ENCODE measurements around the gene HLA-DPA1. TPM values are rescaled to one million over a fixed set of nuclear protein-coding genes. Genes with fewer than 3 reads are reported as not detected.

HLA-DPA1 gene
- total RNA-seq, 2 donors from 2014 or later, result 69.5 to 73.7 TPM

- Histone ChIP-seq H3K4me1 (replicated peaks) (no peaks in the 10 kb centered on the region), H3K36me3 (no peaks in the 10 kb centered on the region), H3K27ac (no peak overlapping the region), H3K9me3 (no peaks in the 10 kb centered on the region), H3K27me3 (replicated peaks; ENCODE audit: insufficient read depth) (no peaks in the 10 kb centered on the region), H3K4me3 (no peak overlapping the region)
- TF ChIP-seq POLR2A (IDR thresholded peaks at IDR 0.05) (no peak), POLR2AphosphoS5 (IDR thresholded peaks at IDR 0.05) (no peak)
- TF ChIP-seq, protein P1, sequence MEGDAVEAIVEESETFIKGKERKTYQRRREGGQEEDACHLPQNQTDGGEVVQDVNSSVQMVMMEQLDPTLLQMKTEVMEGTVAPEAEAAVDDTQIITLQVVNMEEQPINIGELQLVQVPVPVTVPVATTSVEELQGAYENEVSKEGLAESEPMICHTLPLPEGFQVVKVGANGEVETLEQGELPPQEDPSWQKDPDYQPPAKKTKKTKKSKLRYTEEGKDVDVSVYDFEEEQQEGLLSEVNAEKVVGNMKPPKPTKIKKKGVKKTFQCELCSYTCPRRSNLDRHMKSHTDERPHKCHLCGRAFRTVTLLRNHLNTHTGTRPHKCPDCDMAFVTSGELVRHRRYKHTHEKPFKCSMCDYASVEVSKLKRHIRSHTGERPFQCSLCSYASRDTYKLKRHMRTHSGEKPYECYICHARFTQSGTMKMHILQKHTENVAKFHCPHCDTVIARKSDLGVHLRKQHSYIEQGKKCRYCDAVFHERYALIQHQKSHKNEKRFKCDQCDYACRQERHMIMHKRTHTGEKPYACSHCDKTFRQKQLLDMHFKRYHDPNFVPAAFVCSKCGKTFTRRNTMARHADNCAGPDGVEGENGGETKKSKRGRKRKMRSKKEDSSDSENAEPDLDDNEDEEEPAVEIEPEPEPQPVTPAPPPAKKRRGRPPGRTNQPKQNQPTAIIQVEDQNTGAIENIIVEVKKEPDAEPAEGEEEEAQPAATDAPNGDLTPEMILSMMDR (IDR thresholded peaks at IDR 0.05), result no peak
- no peak for DNase-seq (ENCODE audit: low spot score)
- intact Hi-C loops (cut with DNase I), result no loop called here
- 54% methylated on average over 3 of the region's 3 CpGs for WGBS
Measured at GRCh38 chr6:33078442-33078841, 5.0 kb upstream of the HLA-DPA1 start.

DNA sequence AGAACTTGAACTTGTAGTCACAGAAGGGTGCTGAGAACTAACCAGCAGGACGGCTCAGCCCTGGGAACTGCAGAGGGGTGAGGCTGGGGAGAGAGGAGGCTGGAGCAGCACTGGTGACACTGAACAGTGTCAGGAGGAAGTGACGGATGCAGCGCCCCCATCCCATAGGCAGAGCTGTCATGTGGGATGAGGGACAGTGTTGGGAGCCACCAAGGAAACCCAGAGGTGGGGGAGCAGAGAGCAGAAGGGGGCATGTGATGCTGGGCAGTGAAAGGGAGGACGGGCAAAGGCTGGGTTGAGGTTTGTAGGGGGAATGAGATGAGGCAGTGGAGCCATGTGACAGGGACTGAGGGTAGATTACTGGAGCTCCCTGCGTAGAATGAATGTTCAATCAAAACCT lies 4.5 kb upstream of the HLA-DPA1 start:
- Histone ChIP-seq H3K27me3 (replicated peaks; ENCODE audit: insufficient read depth) (no peaks in the 10 kb centered on the region), H3K36me3 (no peaks in the 10 kb centered on the region), H3K4me1 (replicated peaks) (no peaks in the 10 kb centered on the region), H3K9me3 (no peaks in the 10 kb centered on the region), H3K4me3 (no peak overlapping the region), H3K27ac (no peak overlapping the region)
- intact Hi-C loops (cut with DNase I), result no loop called here
- TF ChIP-seq POLR2A (IDR thresholded peaks at IDR 0.05), result no peak
- TF ChIP-seq, protein P1 (IDR thresholded peaks at IDR 0.05), result no peak
- no peak for TF ChIP-seq POLR2AphosphoS5 (IDR thresholded peaks at IDR 0.05)
- WGBS, result 70% methylated on average over 5 of the region's 5 CpGs
- DNase-seq (ENCODE audit: low spot score), result no peak

GRCh38 chr6:33076406-33076934 lies 3.0 kb upstream of the HLA-DPA1 start:
- Histone ChIP-seq H3K27ac (peak overlapping the region in 1 of 2 donors; percentile 4), H3K27me3 (replicated peaks; ENCODE audit: insufficient read depth) (no peaks in the 10 kb centered on the region), H3K36me3 (no peaks in the 10 kb centered on the region), H3K4me1 (replicated peaks) (no peaks in the 10 kb centered on the region), H3K9me3 (no peaks in the 10 kb centered on the region), H3K4me3 (peak overlapping the region in 1 of 2 donors; percentile 2)
- intact Hi-C loops (cut with DNase I), result no loop called here
- DNase-seq (ENCODE audit: low spot score), result no peak
- 72% methylated on average over 3 of the region's 3 CpGs for WGBS
- no peak for TF ChIP-seq POLR2A (IDR thresholded peaks at IDR 0.05)
- TF ChIP-seq, protein P1 (IDR thresholded peaks at IDR 0.05), result no peak

GRCh38 chr6:33075568-33076405 lies 2.3 kb upstream of the HLA-DPA1 start, which contains the start of gene HLA-DPB1:
Gene HLA-DPB1, plus strand, starts transcription at chr6:33075990. Its CDS starts 52 bp downstream, at chr6:33076042.
- H3K4me3 ChIP-seq, result peak within 1 kb of the TSS in 1 of 2 donors; percentile 2
- no peaks in the 10 kb centered on the region for H3K36me3 ChIP-seq
- no peak for DNase-seq (ENCODE audit: low spot score)
- H3K9me3 ChIP-seq, result no peaks in the 10 kb centered on the region
- H3K27ac ChIP-seq, result peak within 1 kb of the TSS in 1 of 2 donors; percentile 4
- intact Hi-C loops (cut with DNase I), result no loop called here
- TF ChIP-seq, protein P1 (IDR thresholded peaks at IDR 0.05), result no peak
- peak; percentile 50 for TF ChIP-seq POLR2AphosphoS5 (IDR thresholded peaks at IDR 0.05)
- TF ChIP-seq POLR2A (IDR thresholded peaks at IDR 0.05), result peak; percentile 29
- H3K27me3 ChIP-seq (replicated peaks; ENCODE audit: insufficient read depth), result no peaks in the 10 kb centered on the region
- WGBS, result 60% methylated on average over 10 of the region's 10 CpGs
- no peaks in the 10 kb centered on the region for H3K4me1 ChIP-seq (replicated peaks)
